ENCODE results near the gene LARGE1.

GRCh38 chr22:33467620-33468095 is 452.6 kb downstream of the LARGE1 start:
- TF ChIP-seq POLR2A (IDR thresholded peaks at IDR 0.05) = no peak
- TF ChIP-seq, protein P1, sequence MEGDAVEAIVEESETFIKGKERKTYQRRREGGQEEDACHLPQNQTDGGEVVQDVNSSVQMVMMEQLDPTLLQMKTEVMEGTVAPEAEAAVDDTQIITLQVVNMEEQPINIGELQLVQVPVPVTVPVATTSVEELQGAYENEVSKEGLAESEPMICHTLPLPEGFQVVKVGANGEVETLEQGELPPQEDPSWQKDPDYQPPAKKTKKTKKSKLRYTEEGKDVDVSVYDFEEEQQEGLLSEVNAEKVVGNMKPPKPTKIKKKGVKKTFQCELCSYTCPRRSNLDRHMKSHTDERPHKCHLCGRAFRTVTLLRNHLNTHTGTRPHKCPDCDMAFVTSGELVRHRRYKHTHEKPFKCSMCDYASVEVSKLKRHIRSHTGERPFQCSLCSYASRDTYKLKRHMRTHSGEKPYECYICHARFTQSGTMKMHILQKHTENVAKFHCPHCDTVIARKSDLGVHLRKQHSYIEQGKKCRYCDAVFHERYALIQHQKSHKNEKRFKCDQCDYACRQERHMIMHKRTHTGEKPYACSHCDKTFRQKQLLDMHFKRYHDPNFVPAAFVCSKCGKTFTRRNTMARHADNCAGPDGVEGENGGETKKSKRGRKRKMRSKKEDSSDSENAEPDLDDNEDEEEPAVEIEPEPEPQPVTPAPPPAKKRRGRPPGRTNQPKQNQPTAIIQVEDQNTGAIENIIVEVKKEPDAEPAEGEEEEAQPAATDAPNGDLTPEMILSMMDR (IDR thresholded peaks at IDR 0.05) = peak in 2 of 4 donors; percentile 18 to 36
